Esophagus (tissue), 2 donors: ENCODE results near the gene LAMA5. TPM values are rescaled to one million over a fixed set of nuclear protein-coding genes. Genes with fewer than 3 reads are reported as not detected.

Source experiments
- H3K27ac ChIP-seq, 2 donors: one replicate each; pipeline ENCODE4 v1.5.1; 2013; ENCODE audit warnings: low read depth in 2 of 2, mild to moderate bottlenecking in 2 of 2, inconsistent platforms in 1 of 2, low read length in 1 of 2, moderate library complexity in 1 of 2
- H3K27me3 ChIP-seq, 2 donors: one replicate each; pipeline ENCODE4 v1.6.1; 2013; ENCODE audit warnings: low read length in 2 of 2, control low read depth in 1 of 2, mild to moderate bottlenecking in 1 of 2; ENCODE audit not compliant: insufficient read depth in 2 of 2, control insufficient read depth in 1 of 2
- H3K36me3 ChIP-seq, 2 donors: one replicate each; pipeline ENCODE4 v1.6.1; 2013; ENCODE audit warnings: low read length in 1 of 2; ENCODE audit not compliant: control insufficient read depth in 2 of 2, insufficient read depth in 2 of 2
- H3K4me1 ChIP-seq, 2 donors: one replicate each; pipeline ENCODE4 v1.6.1; 2013; ENCODE audit warnings: low read length in 1 of 2; ENCODE audit not compliant: control insufficient read depth in 2 of 2, insufficient read depth in 2 of 2
- H3K4me3 ChIP-seq, 2 donors: one replicate each; pipeline ENCODE4 v1.5.1; 2013; ENCODE audit warnings: low read length in 2 of 2, mild to moderate bottlenecking in 2 of 2, low read depth in 1 of 2, moderate library complexity in 1 of 2
- H3K9me3 ChIP-seq, 2 donors: one replicate each; pipeline ENCODE4 v1.6.1; 2013; ENCODE audit warnings: mild to moderate bottlenecking in 2 of 2, low read depth in 1 of 2, low read length in 1 of 2, moderate library complexity in 1 of 2; ENCODE audit not compliant: control insufficient read depth in 2 of 2, insufficient read depth in 1 of 2
- WGBS, 2 donors: extraction: QIAGEN DNeasy Blood & Tissue Kit; methylation state at CpG; one replicate each; pipeline ENCODE4 v1.1.7; 2013; 5-methylcytosine and 5-hydroxymethylcytosine counted together
- polyA plus RNA-seq, 2 donors: library from polyadenylated mRNA; stranded (reverse); fragments of 200-250 nt; gene quantifications; one replicate each; pipeline ENCODE4 v1.2.3, GENCODE V29; 2013
- donor health status: healthy with polysubstance abuse.
- donor health status: Bipolar disorder and iron deficiency.

LAMA5 gene
- polyA plus RNA-seq, 2 donors, result 79.9 to 329 TPM

GRCh38 chr20:62348604-62349003 is 18.5 kb downstream of the LAMA5 start:
- no peak overlapping the region for H3K4me3 ChIP-seq
- 62 to 100% methylated on average over 1 of the region's 1 CpG for WGBS, 2 donors
- H3K9me3 ChIP-seq, result peaks cover 0 to 2% of the 10 kb centered on the region in 2 donors
- no peak overlapping the region for H3K27ac ChIP-seq
- H3K27me3 ChIP-seq, result no peaks in the 10 kb centered on the region
- H3K4me1 ChIP-seq, result peaks cover 5 to 33% of the 10 kb centered on the region in 2 donors
- H3K36me3 ChIP-seq, result peaks cover 2 to 28% of the 10 kb centered on the region in 2 donors

GRCh38 chr20:62347445-62347844 is 19.7 kb downstream of the LAMA5 start:
- H3K27ac ChIP-seq, result no peak overlapping the region
- peaks cover 4 to 24% of the 10 kb centered on the region in 2 donors for H3K4me1 ChIP-seq
- no peak overlapping the region for H3K4me3 ChIP-seq
- 78 to 80% methylated on average over 9 of the region's 9 CpGs for WGBS, 2 donors
- H3K27me3 ChIP-seq, result no peaks in the 10 kb centered on the region
- peaks cover 0 to 2% of the 10 kb centered on the region in 2 donors for H3K9me3 ChIP-seq
- peaks cover 2 to 29% of the 10 kb centered on the region in 2 donors for H3K36me3 ChIP-seq

- H3K9me3 ChIP-seq, result peaks cover 0 to 2% of the 10 kb centered on the region in 2 donors
- no peak overlapping the region for H3K4me3 ChIP-seq
- H3K27ac ChIP-seq, result no peak overlapping the region
- H3K27me3 ChIP-seq, result no peaks in the 10 kb centered on the region
- H3K36me3 ChIP-seq, result peaks cover 2 to 29% of the 10 kb centered on the region in 2 donors
- H3K4me1 ChIP-seq, result peaks cover 4 to 22% of the 10 kb centered on the region in 2 donors
- 92% methylated on average over 10 of the region's 10 CpGs for WGBS, 2 donors
Observed at GRCh38 chr20:62347151-62347404, 20.0 kb downstream of the LAMA5 start.

DNA sequence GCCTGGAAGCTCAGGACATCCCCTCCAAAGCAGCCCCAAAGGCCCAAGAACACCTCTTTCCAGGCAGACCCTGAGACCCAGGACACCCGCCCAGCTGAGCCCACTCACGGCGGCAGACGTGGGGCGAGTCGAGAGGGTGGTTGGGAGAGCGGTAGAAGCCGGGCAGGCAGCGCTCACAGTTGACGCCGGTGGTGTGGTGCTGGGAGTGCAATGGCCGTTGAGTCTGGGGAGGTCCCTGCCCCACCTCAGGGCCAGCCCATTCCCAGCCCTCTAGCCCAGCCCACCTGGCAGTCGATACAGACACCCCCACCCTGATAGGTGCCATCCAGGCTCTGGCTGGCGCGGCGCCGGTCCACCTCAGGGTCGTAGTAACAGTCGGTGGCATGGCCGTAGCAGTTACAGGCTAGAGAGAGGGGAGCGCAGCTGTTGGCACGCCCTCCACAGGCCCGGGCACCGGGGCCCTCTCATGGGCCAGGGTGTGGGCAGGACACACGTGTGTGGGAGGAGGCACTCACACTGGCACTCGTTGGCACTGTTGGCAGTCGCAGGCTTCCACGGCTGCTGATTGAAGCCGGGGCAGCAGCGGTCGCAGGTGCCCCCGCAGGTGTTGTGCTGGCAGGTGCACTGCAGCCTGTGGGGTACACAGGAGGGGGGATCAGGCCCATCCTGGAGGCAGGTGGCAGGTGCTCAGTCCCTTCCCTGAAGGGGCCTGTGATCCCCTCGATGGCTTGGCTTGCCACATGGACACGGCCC is 20.5 kb downstream of the LAMA5 start:
- H3K4me1 ChIP-seq, result peaks cover 4 to 18% of the 10 kb centered on the region in 2 donors
- 80 to 81% methylated on average over 24 to 34 of the region's 34 CpGs for WGBS, 2 donors
- peaks cover 2 to 24% of the 10 kb centered on the region in 2 donors for H3K36me3 ChIP-seq
- peaks cover 0 to 2% of the 10 kb centered on the region in 2 donors for H3K9me3 ChIP-seq
- H3K27me3 ChIP-seq, result no peaks in the 10 kb centered on the region
- no peak overlapping the region for H3K27ac ChIP-seq
- H3K4me3 ChIP-seq, result no peak overlapping the region

DNA sequence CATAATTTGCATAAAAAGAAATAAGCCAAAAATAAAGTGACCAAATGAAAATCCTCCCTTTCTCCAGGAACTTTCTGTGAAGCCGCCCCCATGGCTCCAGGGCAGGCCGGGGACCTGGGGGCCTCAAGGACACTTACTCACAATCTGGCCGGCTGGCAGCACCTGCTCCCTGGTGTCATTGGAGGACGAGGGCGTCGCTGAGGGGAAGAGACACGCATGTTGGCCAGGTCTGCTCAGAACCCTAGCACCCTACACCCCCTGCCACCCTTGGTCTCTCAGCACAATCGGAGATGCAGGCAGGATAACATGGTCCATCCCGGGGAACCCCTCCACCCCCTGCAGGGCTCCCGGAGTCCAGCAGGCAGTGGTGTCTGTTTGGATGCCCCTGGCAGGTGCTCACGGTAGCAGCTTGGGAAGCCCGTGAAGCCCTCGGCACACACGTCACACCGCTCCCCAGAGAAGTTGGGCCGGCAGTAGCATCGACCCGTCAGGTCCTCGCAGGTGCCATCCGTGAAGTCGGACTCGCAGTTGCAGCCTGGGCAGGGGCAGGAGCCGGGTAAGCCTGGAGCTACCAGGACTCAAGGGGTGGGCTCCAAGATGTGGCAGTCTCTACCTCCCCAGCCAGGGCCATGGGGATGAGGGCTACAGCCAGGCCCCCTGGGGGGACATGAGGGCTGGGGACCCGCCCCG is 21.3 kb downstream of the LAMA5 start:
- peaks cover 4 to 11% of the 10 kb centered on the region in 2 donors for H3K4me1 ChIP-seq
- H3K4me3 ChIP-seq, result no peak overlapping the region
- no peak overlapping the region for H3K27ac ChIP-seq
- 87% methylated on average over 25 of the region's 25 CpGs for WGBS, 2 donors
- H3K9me3 ChIP-seq, result peaks cover 0 to 2% of the 10 kb centered on the region in 2 donors
- peaks cover 0 to 17% of the 10 kb centered on the region in 2 donors for H3K36me3 ChIP-seq
- no peaks in the 10 kb centered on the region for H3K27me3 ChIP-seq

- Histone ChIP-seq H3K4me1 (peaks cover 0 to 1% of the 10 kb centered on the region in 2 donors), H3K4me3 (no peak overlapping the region), H3K36me3 (peaks cover 0 to 19% of the 10 kb centered on the region in 2 donors), H3K27ac (no peak overlapping the region), H3K9me3 (peaks cover 0 to 2% of the 10 kb centered on the region in 2 donors), H3K27me3 (no peaks in the 10 kb centered on the region)
- 86 to 89% methylated on average over 10 of the region's 10 CpGs for WGBS, 2 donors
Observed at GRCh38 chr20:62344782-62345181, 22.3 kb downstream of the LAMA5 start.

DNA sequence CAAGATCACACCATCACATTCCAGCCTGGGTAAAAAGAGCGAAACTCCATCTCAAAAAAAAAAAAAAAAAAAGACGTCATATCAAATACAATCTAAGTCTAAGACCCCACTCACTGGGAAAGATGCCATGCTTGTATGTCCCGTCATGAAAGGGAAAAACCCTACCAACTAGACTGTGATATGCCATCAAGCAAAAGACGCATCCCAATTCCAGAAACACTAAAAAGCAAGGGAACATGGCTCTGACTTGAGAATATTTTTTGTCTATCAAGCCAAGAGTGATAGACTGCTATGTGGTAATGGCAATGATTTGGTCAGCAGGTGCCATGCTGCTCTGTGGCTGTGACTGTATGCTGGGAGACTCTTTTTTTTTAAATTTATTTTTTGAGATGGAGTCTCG is 23.0 kb downstream of the LAMA5 start:
- Histone ChIP-seq H3K27me3 (no peaks in the 10 kb centered on the region), H3K36me3 (peaks cover 0 to 20% of the 10 kb centered on the region in 2 donors), H3K27ac (no peak overlapping the region), H3K4me1 (no peaks in the 10 kb centered on the region), H3K9me3 (peaks cover 0 to 2% of the 10 kb centered on the region in 2 donors), H3K4me3 (no peak overlapping the region)
- 87 to 91% methylated on average over 5 of the region's 5 CpGs for WGBS, 2 donors

DNA sequence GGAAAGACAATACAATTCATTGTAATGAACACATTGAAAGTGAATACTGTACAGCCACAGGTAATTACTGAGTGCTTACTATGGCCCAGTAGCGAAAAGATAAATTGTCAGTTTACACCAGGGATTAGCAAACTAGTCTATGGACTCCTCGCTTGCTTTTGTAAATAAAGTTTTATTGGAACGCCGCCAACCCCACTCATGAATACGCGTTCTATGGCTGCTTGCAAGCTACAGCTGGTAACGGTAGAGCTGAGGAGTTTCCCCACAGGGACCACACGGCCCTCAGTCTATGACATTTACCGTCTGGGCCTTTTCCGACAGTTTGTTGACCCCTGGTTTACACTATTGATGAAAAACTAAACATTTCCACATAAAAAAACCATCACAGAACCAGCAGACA is 24.2 kb downstream of the LAMA5 start:
- Histone ChIP-seq H3K27ac (no peak overlapping the region), H3K4me1 (no peaks in the 10 kb centered on the region), H3K27me3 (no peaks in the 10 kb centered on the region), H3K9me3 (peaks cover 0 to 2% of the 10 kb centered on the region in 2 donors), H3K4me3 (no peak overlapping the region), H3K36me3 (peaks cover 0 to 24% of the 10 kb centered on the region in 2 donors)
- 52 to 64% methylated on average over 10 of the region's 10 CpGs for WGBS, 2 donors

GRCh38 chr20:62339647-62340062 is 27.5 kb downstream of the LAMA5 start:
- no peaks in the 10 kb centered on the region for H3K27me3 ChIP-seq
- H3K27ac ChIP-seq, result no peak overlapping the region
- H3K9me3 ChIP-seq, result peaks cover 0 to 7% of the 10 kb centered on the region in 2 donors
- WGBS, 2 donors, result 59 to 69% methylated on average over 14 of the region's 14 CpGs
- H3K36me3 ChIP-seq, result peaks cover 0 to 34% of the 10 kb centered on the region in 2 donors
- no peak overlapping the region for H3K4me3 ChIP-seq
- H3K4me1 ChIP-seq, result no peaks in the 10 kb centered on the region

DNA sequence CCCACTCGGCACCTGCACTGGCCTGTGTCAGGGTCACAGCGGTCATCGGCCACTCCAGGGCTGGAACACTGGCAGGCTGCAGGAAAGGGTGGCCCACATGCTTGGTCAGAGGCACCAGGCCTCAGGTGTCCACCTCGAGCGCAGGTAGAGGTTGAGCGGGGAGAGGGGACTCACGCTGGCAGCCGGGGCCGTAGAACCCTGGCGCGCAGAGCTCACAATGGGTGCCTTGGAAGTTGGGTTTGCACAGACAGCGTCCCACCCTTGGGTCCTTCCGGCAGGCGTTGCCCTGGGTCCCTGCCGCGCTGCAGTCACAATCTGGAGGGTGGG is 28.9 kb downstream of the LAMA5 start:
- no peak overlapping the region for H3K4me3 ChIP-seq
- H3K27ac ChIP-seq, result no peak overlapping the region
- H3K9me3 ChIP-seq, result peaks cover 0 to 7% of the 10 kb centered on the region in 2 donors
- peaks cover 0 to 3% of the 10 kb centered on the region in 2 donors for H3K4me1 ChIP-seq
- 94% methylated on average over 16 of the region's 16 CpGs for WGBS, 2 donors
- H3K27me3 ChIP-seq, result no peaks in the 10 kb centered on the region
- H3K36me3 ChIP-seq, result peaks cover 2 to 45% of the 10 kb centered on the region in 2 donors
